ENCODE results near the gene EMX1.

The EMX1 gene

GRCh38 chr2:72887740-72888437 lies 29.4 kb upstream of the EMX1 start:
- H3K79me2 ChIP-seq (ENCODE audit: insufficient read depth, low read length), result no peaks in the 10 kb centered on the region
- no peak for TF ChIP-seq CTCF (IDR thresholded peaks at IDR 0.05; ENCODE audit: borderline replicate concordance, extremely low read depth, low read length, poor library complexity, severe bottlenecking)
- TF ChIP-seq EZH2 (IDR thresholded peaks at IDR 0.05; ENCODE audit: borderline replicate concordance, low read depth, low read length, severe bottlenecking), result no peak
- no peak overlapping the region for H2AFZ ChIP-seq (ENCODE audit: low read depth, low read length)
- H3K4me1 ChIP-seq (ENCODE audit: insufficient read depth, low read length), result no peaks in the 10 kb centered on the region
- H3K9me3 ChIP-seq (ENCODE audit: insufficient read depth, low read length, severe bottlenecking), result no peaks in the 10 kb centered on the region
- peaks cover 5% of the 10 kb centered on the region; the same call in 1 of the 2 replicates for H4K20me1 ChIP-seq (ENCODE audit: insufficient read depth, low read length)
- no peak overlapping the region for H3K27ac ChIP-seq (ENCODE audit: low read length)
- DNase-seq (no peak), ATAC-seq (ENCODE audit: insufficient read depth, low read depth) (no peak)
- no peak overlapping the region for H3K4me3 ChIP-seq (ENCODE audit: low read depth in 1 of 2, low read length in 2 of 2)
- H3K4me2 ChIP-seq (ENCODE audit: insufficient read depth, low read length), result no peak overlapping the region
- H3K27me3 ChIP-seq (ENCODE audit: insufficient read depth, low read length, poor library complexity), result peaks cover 2% of the 10 kb centered on the region
- no peaks in the 10 kb centered on the region for H3K36me3 ChIP-seq (ENCODE audit: insufficient read depth, low read length)
- H3K9ac ChIP-seq (ENCODE audit: low read depth, low read length), result no peak overlapping the region

GRCh38 chr2:72888438-72889202 lies 28.7 kb upstream of the EMX1 start:
- peaks cover 2% of the 10 kb centered on the region for H3K27me3 ChIP-seq (ENCODE audit: insufficient read depth, low read length, poor library complexity)
- H3K4me3 ChIP-seq (ENCODE audit: low read depth in 1 of 2, low read length in 2 of 2), result no peak overlapping the region
- H3K4me2 ChIP-seq (ENCODE audit: insufficient read depth, low read length), result no peak overlapping the region

GRCh38 chr2:72889991-72890390 lies 27.3 kb upstream of the EMX1 start:
- no peaks in the 10 kb centered on the region for H3K4me1 ChIP-seq (ENCODE audit: insufficient read depth, low read length)
- H3K27ac ChIP-seq (ENCODE audit: low read length), result no peak overlapping the region
- no peaks in the 10 kb centered on the region for H3K9me3 ChIP-seq (ENCODE audit: insufficient read depth, low read length, severe bottlenecking)
- no peak for DNase-seq
- TF ChIP-seq CTCF (IDR thresholded peaks at IDR 0.05; ENCODE audit: borderline replicate concordance, extremely low read depth, low read length, poor library complexity, severe bottlenecking), result no peak
- no peak for TF ChIP-seq EZH2 (IDR thresholded peaks at IDR 0.05; ENCODE audit: borderline replicate concordance, low read depth, low read length, severe bottlenecking)
- no peaks in the 10 kb centered on the region for H3K36me3 ChIP-seq (ENCODE audit: insufficient read depth, low read length)
- H3K79me2 ChIP-seq (ENCODE audit: insufficient read depth, low read length), result no peaks in the 10 kb centered on the region
- H3K27me3 ChIP-seq (ENCODE audit: insufficient read depth, low read length, poor library complexity), result peaks cover 2% of the 10 kb centered on the region
- no peak overlapping the region for H2AFZ ChIP-seq (ENCODE audit: low read depth, low read length)
- no peak for ATAC-seq (ENCODE audit: insufficient read depth, low read depth)
- H3K4me2 ChIP-seq (ENCODE audit: insufficient read depth, low read length), result no peak overlapping the region
- peaks cover 8% of the 10 kb centered on the region; the same call in 1 of the 2 replicates for H4K20me1 ChIP-seq (ENCODE audit: insufficient read depth, low read length)
- no peak overlapping the region for H3K9ac ChIP-seq (ENCODE audit: low read depth, low read length)
- no peak overlapping the region for H3K4me3 ChIP-seq (ENCODE audit: low read depth in 1 of 2, low read length in 2 of 2)

More at GRCh38 chr2:72888438-72889202, 28.7 kb upstream of the EMX1 start:
- ATAC-seq (ENCODE audit: insufficient read depth, low read depth) (no peak), DNase-seq (no peak)
- Histone ChIP-seq H3K9me3 (ENCODE audit: insufficient read depth, low read length, severe bottlenecking) (no peaks in the 10 kb centered on the region), H3K36me3 (ENCODE audit: insufficient read depth, low read length) (no peaks in the 10 kb centered on the region), H4K20me1 (ENCODE audit: insufficient read depth, low read length) (peaks cover 5% of the 10 kb centered on the region; the same call in 1 of the 2 replicates), H3K79me2 (ENCODE audit: insufficient read depth, low read length) (no peaks in the 10 kb centered on the region), H2AFZ (ENCODE audit: low read depth, low read length) (no peak overlapping the region), H3K27ac (ENCODE audit: low read length) (no peak overlapping the region), H3K9ac (ENCODE audit: low read depth, low read length) (no peak overlapping the region), H3K4me1 (ENCODE audit: insufficient read depth, low read length) (no peaks in the 10 kb centered on the region)
- no peak for TF ChIP-seq CTCF (IDR thresholded peaks at IDR 0.05; ENCODE audit: borderline replicate concordance, extremely low read depth, low read length, poor library complexity, severe bottlenecking)
- no peak for TF ChIP-seq EZH2 (IDR thresholded peaks at IDR 0.05; ENCODE audit: borderline replicate concordance, low read depth, low read length, severe bottlenecking)
